ENCODE results near the gene ABCA4.

- TF ChIP-seq EZH2 (IDR thresholded peaks at IDR 0.05; ENCODE audit: insufficient read depth, poor library complexity, severe bottlenecking) (no peak), EZH2phosphoT487 (IDR thresholded peaks at IDR 0.05; ENCODE audit: insufficient read depth, low read depth) (no peak)
Measured at GRCh38 chr1:93989601-93990000, 131.3 kb downstream of the ABCA4 start.
